Heart left ventricle (tissue), 13 donors: ENCODE measurements around the gene CCL27.

Experiments used
- POLR2A ChIP-seq, 2 donors: fragments of 450-650 bp; IDR thresholded peaks; one replicate each; pipeline ENCODE4 v1.6.1; 2017; ENCODE audit warnings: antibody characterized with exemption in 2 of 2, mild to moderate bottlenecking in 2 of 2, moderate library complexity in 2 of 2
- TF ChIP-seq, protein P1 (sequence below), 12 donors: fragments of 200-600 bp; sonication (generic) in 4 of 12; IDR thresholded peaks; one replicate each; pipeline versions ENCODE4 v1.5.0 to v1.8.0; 2018 to 2022; ENCODE audit warnings: antibody characterized with exemption in 12 of 12, mild to moderate bottlenecking in 5 of 12
- donor health status: ischemic (EF 13 %, LVEDD 7.1; RV severe dilation, severe dysfunction).
- donor health status: DM: no; HTN: yes; CAD: no.
- donor health status: DM: no; HTN: no; CAD: no.
- donor health status: ischemic (EF 25% LVEDD 6.9; RV normal size, moderate dysfunction).
- donor health status: ischemic (EF 25% LVEDD 5.7; RV mildly dilated, moderate dysfunction).
- donor health status: ischemic (EF 35%, LVEDD 5.7; RV mildly dilated, moderate dysfunction).
- donor health status: nonischemic (EF 11% LVEDD 7.7; RV severe dilation, severe dysfunction).
- donor health status: DM: yes; HTN: yes; CAD: no.
- donor health status: PGD.
- donor health status: ischemic (EF 29% LVEDD 5.4; RV normal size, mild dysfunction).
- donor health status: nonischemic (EF 23%, LVEDD 6.1; RV moderate dilation, normal function).

DNA sequence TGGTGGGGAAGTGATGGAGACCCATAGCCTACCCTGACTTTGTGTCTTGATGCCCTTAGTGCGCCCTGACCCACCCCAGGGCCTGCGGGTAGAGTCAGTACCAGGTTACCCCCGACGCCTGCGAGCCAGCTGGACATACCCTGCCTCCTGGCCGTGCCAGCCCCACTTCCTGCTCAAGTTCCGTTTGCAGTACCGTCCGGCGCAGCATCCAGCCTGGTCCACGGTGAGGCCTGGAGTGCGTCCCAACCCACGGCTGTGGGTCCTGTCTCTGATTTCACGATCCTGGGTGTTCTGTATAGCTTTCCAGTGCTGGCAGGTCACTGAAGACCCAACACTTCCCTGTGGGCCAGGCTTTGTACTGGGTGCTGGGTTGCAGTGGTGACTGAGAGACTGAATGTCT is 4.0 kb downstream of the CCL27 start:
- no peak for TF ChIP-seq POLR2A (IDR thresholded peaks at IDR 0.05)
- TF ChIP-seq, protein P1, sequence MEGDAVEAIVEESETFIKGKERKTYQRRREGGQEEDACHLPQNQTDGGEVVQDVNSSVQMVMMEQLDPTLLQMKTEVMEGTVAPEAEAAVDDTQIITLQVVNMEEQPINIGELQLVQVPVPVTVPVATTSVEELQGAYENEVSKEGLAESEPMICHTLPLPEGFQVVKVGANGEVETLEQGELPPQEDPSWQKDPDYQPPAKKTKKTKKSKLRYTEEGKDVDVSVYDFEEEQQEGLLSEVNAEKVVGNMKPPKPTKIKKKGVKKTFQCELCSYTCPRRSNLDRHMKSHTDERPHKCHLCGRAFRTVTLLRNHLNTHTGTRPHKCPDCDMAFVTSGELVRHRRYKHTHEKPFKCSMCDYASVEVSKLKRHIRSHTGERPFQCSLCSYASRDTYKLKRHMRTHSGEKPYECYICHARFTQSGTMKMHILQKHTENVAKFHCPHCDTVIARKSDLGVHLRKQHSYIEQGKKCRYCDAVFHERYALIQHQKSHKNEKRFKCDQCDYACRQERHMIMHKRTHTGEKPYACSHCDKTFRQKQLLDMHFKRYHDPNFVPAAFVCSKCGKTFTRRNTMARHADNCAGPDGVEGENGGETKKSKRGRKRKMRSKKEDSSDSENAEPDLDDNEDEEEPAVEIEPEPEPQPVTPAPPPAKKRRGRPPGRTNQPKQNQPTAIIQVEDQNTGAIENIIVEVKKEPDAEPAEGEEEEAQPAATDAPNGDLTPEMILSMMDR (IDR thresholded peaks at IDR 0.05): no peak
